Subcutaneous abdominal adipose tissue (tissue), 5 donors: ENCODE results near the gene BFSP1.

Experiments used
- H3K27ac ChIP-seq: one replicate; pipeline ENCODE4 v1.7.0; 2013; ENCODE audit warnings: low read depth, mild to moderate bottlenecking, inconsistent platforms, low read length, moderate library complexity
- H3K27me3 ChIP-seq, 5 donors: one replicate each; pipeline ENCODE4 v1.7.0; 2013; ENCODE audit warnings: low read length in 5 of 5, inconsistent platforms in 1 of 5; ENCODE audit not compliant: control insufficient read depth in 5 of 5, insufficient read depth in 4 of 5
- H3K36me3 ChIP-seq, 5 donors: one replicate each; pipeline ENCODE4 v1.7.0; 2013; ENCODE audit warnings: low read length in 5 of 5; ENCODE audit not compliant: control insufficient read depth in 5 of 5, insufficient read depth in 5 of 5
- H3K4me1 ChIP-seq, 5 donors: one replicate each; pipeline ENCODE4 v1.7.0; 2013; ENCODE audit warnings: low read length in 5 of 5, mild to moderate bottlenecking in 3 of 5, moderate library complexity in 1 of 5; ENCODE audit not compliant: control insufficient read depth in 5 of 5, insufficient read depth in 5 of 5
- H3K4me3 ChIP-seq, 5 donors: one replicate each; pipeline ENCODE4 v1.7.0; 2013; ENCODE audit warnings: low read length in 5 of 5, low read depth in 1 of 5
- H3K9ac ChIP-seq, 5 donors: one replicate each; pipeline ENCODE4 v1.7.0; 2013; ENCODE audit warnings: low read length in 5 of 5, mild to moderate bottlenecking in 4 of 5, moderate library complexity in 3 of 5
- H3K9me3 ChIP-seq, 5 donors: one replicate each; pipeline ENCODE4 v1.7.0; 2013; ENCODE audit warnings: low read length in 5 of 5; ENCODE audit not compliant: control insufficient read depth in 5 of 5
- donor health status: healthy.
- donor health status: healthy.
- donor health status: healthy.
- donor health status: healthy.
- donor health status: healthy.

Gene BFSP1

DNA sequence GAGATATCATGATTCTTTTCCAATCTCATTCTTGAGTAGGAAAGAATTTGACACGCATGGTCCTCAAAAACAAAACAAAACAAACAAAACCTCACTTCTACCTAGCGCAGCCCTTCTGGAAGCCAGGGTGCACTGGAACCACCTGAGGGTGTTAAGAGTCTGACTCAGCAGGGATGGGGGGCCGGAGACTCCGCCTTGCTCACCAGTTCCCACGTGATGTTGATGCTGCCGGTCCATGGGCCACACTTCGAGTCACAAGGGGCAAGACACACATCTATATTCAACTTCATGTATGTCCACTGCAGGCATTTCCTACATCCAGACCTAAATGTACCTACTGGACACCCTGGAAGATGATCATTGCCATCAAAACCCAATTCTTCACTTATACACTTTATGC lies 30.4 kb downstream of the BFSP1 start:
- Histone ChIP-seq H3K9me3 (no peaks in the 10 kb centered on the region), H3K27ac (no peak overlapping the region), H3K9ac (no peak overlapping the region), H3K36me3 (no peaks in the 10 kb centered on the region), H3K4me3 (no peak overlapping the region), H3K27me3 (no peaks in the 10 kb centered on the region), H3K4me1 (peaks cover 0 to 25% (median 24%) of the 10 kb centered on the region in 5 donors)

DNA sequence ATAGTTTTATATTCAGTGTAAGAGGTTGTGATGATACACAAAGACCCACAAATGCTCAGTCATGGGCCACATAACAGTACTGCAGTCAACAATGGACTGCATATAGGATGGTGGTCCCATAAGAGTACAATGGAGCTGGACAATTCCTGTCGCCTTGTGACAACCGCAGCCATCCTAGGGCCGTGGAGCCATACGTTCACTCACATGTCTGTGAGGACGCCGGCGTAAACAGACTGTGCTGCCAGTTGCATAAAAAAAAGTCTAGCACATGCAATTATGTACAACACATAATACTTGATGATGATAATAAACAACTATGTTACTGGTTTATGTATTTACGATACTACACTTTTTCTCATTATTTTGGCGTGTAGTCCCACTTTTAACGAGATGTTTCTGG lies 30.9 kb downstream of the BFSP1 start:
- Histone ChIP-seq H3K9me3 (no peaks in the 10 kb centered on the region), H3K9ac (no peak overlapping the region), H3K27me3 (no peaks in the 10 kb centered on the region), H3K36me3 (no peaks in the 10 kb centered on the region), H3K4me1 (peaks cover 0 to 21% (median 19%) of the 10 kb centered on the region in 5 donors), H3K27ac (no peak overlapping the region), H3K4me3 (no peak overlapping the region)

DNA sequence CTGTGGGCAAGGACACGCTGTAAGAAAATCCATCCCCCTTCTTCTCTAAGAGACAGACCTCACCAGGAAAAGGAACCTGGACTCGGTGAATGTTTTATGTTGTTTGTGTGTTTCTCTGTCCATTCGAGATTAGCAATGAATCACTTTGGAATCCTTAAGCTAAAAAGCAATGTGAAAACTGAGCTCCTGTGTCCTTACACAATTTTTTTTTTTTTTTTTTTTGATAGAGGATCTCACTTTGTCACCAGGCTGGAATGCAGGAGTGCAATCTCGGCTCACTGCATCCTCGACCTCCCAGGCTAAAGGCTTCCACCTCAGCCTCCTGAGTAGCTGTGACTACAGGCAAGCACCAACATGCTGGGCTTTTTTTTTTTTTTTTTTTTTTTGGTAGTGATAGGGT lies 32.1 kb downstream of the BFSP1 start:
- Histone ChIP-seq H3K9ac (no peak overlapping the region), H3K4me1 (peaks cover 0 to 12% (median 10%) of the 10 kb centered on the region in 5 donors), H3K36me3 (no peaks in the 10 kb centered on the region), H3K27me3 (no peaks in the 10 kb centered on the region), H3K9me3 (no peaks in the 10 kb centered on the region), H3K4me3 (no peak overlapping the region), H3K27ac (no peak overlapping the region)

DNA sequence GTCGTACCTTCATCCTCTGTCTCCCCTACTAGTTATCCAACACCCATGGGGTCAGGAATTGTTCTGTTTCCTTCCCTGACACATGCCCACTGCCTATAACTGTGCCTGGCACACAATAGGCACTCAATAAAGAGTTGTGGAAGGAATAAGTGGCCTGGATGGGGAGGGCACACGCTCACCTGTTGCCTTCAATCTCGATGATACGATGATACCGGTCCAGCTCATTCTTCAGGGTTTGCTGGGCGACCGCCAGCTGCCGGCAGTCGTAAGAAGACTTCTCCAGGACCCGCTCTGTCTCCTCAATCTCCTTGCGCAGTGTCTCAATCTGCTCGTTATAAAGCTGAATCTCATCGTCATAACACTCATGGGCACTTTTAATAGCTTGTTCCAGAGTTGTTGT lies 32.5 kb downstream of the BFSP1 start:
- H3K9me3 ChIP-seq: no peaks in the 10 kb centered on the region
- no peak overlapping the region for H3K4me3 ChIP-seq
- H3K27ac ChIP-seq: no peak overlapping the region
- H3K4me1 ChIP-seq: peaks cover 0 to 12% (median 10%) of the 10 kb centered on the region in 5 donors
- H3K36me3 ChIP-seq: no peaks in the 10 kb centered on the region
- no peaks in the 10 kb centered on the region for H3K27me3 ChIP-seq
- no peak overlapping the region for H3K9ac ChIP-seq

DNA sequence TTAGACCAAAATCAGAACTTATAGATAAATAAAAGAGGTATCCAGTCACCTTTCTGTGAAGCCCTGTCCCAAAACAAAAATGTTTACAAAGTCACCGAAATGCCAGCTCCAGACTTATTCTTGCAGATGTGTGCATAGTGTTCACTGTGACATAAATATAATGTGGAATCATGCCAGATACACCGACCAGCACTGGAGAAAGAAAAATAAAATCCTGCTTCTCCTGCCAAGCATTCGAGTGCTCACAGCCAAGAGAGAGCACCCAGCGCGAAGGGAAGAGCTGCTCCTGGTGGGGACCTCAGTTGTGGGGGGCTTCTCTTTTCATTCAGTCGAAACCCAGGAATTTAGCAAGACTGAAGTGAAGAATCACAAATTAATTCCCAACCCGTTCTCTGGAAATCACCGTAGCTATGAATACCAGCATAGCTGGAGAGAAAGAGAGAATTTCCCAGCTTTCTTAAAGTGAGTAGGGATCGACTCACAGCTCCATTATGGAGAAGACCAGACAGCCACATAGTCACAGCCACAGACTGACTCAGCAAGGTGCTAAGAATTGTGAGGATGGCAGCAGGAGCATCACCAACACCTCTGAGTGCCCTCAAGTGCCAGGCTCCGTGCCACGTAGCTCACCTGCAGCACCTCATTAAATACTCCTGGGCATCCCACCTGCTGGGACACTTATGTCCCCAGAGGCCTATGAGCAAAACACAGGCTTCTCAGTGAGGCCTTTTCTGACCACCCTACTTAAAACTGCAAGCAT lies 33.2 kb downstream of the BFSP1 start:
- H3K27ac ChIP-seq: no peak overlapping the region
- no peak overlapping the region for H3K9ac ChIP-seq
- no peak overlapping the region for H3K4me3 ChIP-seq
- no peaks in the 10 kb centered on the region for H3K27me3 ChIP-seq
- H3K9me3 ChIP-seq: no peaks in the 10 kb centered on the region
- H3K4me1 ChIP-seq: peaks cover 0 to 12% (median 10%) of the 10 kb centered on the region in 5 donors
- H3K36me3 ChIP-seq: no peaks in the 10 kb centered on the region

DNA sequence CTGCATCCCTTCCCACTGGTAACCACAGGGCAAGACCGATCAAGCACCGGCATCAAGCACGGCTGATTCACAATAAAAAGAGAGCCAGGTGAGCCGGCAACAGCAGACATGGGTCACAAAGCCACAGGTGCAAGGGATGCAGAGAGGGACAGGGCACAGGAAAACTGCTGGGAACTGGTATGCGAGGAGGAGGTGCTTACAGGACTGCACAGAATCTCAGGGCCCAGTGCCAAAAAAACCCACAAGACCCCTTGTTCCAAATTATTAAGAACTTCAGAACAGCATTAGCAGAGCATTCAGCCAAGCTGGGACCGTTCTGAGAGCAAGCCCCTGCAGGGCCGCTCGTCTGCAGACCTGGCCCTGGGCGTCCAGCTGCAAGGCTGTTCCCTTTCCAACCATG lies 35.4 kb downstream of the BFSP1 start:
- Histone ChIP-seq H3K27me3 (no peaks in the 10 kb centered on the region), H3K9ac (no peak overlapping the region), H3K36me3 (no peaks in the 10 kb centered on the region), H3K27ac (no peak overlapping the region), H3K9me3 (no peaks in the 10 kb centered on the region), H3K4me3 (no peak overlapping the region), H3K4me1 (peaks cover 0 to 12% (median 10%) of the 10 kb centered on the region in 5 donors)

DNA sequence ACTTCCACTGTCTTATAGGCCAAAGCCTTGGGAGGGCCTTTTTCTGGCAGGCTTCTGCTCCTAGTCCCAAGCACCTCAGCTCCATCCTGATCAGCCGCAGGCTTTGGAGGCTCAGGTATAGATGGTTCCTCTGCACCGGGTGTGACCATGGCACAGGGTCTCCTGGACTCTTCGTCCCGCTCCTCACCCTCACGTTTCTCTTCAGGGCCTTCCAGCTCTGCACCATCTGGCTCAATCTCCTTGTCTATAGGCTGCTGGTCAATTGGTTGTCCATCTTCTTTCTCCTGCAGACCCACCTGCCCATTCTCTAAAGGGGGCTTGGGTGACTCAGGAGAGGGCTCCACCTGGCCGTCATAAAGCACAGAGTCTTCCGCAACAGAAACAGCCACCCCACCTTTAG lies 37.0 kb downstream of the BFSP1 start:
- H3K4me3 ChIP-seq: no peak overlapping the region
- H3K27me3 ChIP-seq: no peaks in the 10 kb centered on the region
- H3K27ac ChIP-seq: no peak overlapping the region
- no peaks in the 10 kb centered on the region for H3K9me3 ChIP-seq
- no peaks in the 10 kb centered on the region for H3K36me3 ChIP-seq
- peaks cover 0 to 12% (median 10%) of the 10 kb centered on the region in 5 donors for H3K4me1 ChIP-seq
- no peak overlapping the region for H3K9ac ChIP-seq

DNA sequence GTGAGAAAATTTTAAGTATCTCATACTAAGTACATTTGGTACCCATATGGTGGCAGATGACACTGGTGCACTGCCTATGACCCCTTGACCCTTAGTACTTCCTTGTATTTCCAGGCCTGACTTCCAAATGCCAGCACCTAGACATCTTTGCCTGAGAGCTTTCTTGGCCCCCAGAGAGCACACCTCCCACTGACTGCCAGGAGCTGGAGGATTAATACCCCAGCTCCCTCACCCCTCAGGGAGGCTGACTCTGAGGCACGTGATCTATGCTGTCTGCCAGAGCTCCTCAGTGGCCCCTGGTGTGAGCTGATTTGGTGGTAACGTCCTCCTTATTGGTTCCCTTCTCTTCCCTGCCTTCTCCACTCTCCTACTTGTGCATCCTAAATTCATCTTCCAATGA lies 38.0 kb downstream of the BFSP1 start:
- H3K9me3 ChIP-seq: no peaks in the 10 kb centered on the region
- H3K36me3 ChIP-seq: no peaks in the 10 kb centered on the region
- H3K4me3 ChIP-seq: no peak overlapping the region
- H3K27me3 ChIP-seq: peaks cover 0 to 4% (median 0%) of the 10 kb centered on the region in 5 donors
- peaks cover 0 to 12% (median 10%) of the 10 kb centered on the region in 5 donors for H3K4me1 ChIP-seq
- H3K9ac ChIP-seq: no peak overlapping the region
- no peak overlapping the region for H3K27ac ChIP-seq

DNA sequence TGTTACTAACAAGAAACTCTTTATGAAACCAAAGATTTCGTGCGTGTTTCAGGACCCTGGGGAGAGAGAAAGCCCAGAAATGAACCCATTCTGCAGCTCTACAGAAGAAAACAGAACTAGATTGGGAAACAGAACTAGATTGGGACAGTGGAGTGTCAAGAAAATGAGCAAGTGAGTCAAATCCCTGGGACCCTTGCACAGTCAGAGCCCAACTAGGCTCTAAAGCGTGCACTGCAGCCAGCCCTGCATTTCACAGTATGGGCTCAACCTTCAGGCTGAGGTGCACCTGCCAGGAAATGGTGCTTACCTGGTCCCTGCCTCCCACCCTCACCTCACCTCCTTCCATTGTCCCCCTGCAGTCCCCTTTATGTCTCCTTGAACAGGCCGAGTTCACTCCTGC lies 39.7 kb downstream of the BFSP1 start:
- Histone ChIP-seq H3K36me3 (no peaks in the 10 kb centered on the region), H3K9me3 (no peaks in the 10 kb centered on the region), H3K27me3 (peaks cover 0 to 4% (median 0%) of the 10 kb centered on the region in 5 donors), H3K27ac (no peak overlapping the region), H3K4me3 (no peak overlapping the region), H3K9ac (no peak overlapping the region), H3K4me1 (peaks cover 0 to 3% (median under 1%) of the 10 kb centered on the region in 5 donors)

DNA sequence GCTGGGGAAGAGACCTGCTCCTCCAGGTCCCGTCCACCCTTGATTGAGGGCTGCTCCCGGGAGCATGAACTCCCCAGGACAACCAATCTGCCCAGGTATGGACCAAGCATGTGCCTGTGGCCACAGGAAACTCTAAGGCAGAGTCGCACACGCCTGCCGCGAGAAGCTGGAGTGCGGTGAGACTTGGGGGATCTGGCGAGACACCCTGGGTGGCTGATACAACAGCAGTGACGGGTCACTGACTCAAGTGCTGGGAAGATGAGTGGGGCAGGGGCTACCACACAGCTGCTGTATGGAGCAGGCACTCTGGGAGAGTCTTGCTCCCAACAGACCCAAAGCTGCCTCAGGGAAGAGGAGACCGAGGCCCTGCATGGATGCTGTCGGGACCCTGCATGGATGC lies 40.1 kb downstream of the BFSP1 start:
- no peak overlapping the region for H3K4me3 ChIP-seq
- no peak overlapping the region for H3K27ac ChIP-seq
- H3K4me1 ChIP-seq: no peaks in the 10 kb centered on the region
- H3K36me3 ChIP-seq: no peaks in the 10 kb centered on the region
- no peak overlapping the region for H3K9ac ChIP-seq
- H3K27me3 ChIP-seq: peaks cover 0 to 4% (median 0%) of the 10 kb centered on the region in 5 donors
- H3K9me3 ChIP-seq: no peaks in the 10 kb centered on the region
